Epithelial cell of prostate (primary cell): ENCODE data around the gene AKR1E2.
"Not testable (repeated sequence)": the region's sequence is repeated elsewhere in the genome, so short reads cannot be mapped to it uniquely, and the experiment has no call there.

Source experiments
- DNase-seq: peaks from one replicate; pipeline ENCODE4 v3.0.0-alpha.2; 2011; ENCODE audit warnings: low read depth, low spot score
- H3K27ac ChIP-seq: fragments of 450-650 bp; 2 replicates; pipeline ENCODE4 v1.5.1; 2017; ENCODE audit warnings: mild to moderate bottlenecking

The AKR1E2 gene

GRCh38 chr10:4812046-4812445 is 14.0 kb upstream of the AKR1E2 start:
- H3K27ac ChIP-seq, result no peak overlapping the region
- no peak for DNase-seq

DNA sequence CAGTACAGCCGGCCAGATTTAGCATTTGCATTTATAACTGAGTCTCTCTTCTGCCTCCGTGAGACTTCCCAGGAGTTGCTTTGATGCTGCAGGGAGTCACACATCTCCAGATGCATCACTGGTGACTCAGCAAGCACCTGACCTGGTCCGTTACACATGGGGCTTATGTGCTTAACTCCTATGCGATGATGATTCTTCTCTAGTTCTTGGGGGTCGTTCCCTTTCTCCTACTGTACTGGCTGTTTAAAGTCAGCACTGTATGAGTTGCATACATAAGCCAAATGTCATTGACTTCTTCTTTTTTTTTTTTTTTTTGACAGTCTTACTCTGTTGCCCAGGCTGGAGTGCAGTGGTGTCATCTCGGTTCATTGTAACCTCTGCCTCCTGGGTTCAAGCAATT is 13.0 kb upstream of the AKR1E2 start:
- DNase-seq, result peak; percentile 60
- peak overlapping the region; percentile 33 for H3K27ac ChIP-seq

- peak overlapping the region; percentile 33 for H3K27ac ChIP-seq
These were observed 12.5 kb upstream of the AKR1E2 start for GRCh38 chr10:4813496-4813895.

DNA sequence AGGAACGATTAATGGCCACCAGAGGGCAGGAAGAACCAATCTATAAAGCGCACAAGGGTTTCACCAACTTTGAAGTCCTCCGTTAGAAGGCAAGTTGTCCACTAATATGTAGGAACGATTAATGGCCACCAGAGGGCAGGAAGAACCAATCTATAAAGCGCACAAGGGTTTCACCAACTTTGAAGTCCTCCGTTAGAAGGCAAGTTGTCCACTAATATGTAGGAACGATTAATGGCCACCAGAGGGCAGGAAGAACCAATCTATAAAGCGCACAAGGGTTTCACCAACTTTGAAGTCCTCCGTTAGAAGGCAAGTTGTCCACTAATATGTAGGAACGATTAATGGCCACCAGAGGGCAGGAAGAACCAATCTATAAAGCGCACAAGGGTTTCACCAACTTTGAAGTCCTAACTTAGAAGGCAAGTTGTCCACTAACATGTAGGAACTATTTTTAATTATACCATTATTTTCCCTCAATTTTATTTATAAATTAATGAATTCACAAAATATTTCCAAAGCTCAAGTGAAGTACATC is 10.3 kb upstream of the AKR1E2 start:
- H3K27ac ChIP-seq, DNase-seq: not testable (repeated sequence)

More at GRCh38 chr10:4813496-4813895, 12.5 kb upstream of the AKR1E2 start:
- no peak for DNase-seq

DNA sequence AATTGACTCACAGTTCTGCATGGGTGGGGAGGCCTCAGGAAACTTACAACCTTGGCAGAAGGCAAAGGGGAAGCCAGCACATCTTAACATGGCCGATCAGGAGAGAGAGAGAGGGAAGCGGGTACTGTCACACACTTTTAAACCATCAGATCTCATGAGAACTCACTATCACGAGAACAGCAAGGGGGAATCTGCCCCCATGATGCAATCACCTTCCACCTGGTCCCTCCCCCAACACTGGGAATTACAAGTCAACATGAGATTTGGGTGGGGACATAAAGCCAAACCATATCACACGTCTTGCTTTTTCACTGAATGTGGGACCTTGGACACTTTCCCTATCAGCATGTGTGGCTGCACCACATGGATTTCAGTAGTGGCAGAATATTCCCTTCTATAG is 9.0 kb upstream of the AKR1E2 start:
- no peak overlapping the region for H3K27ac ChIP-seq
- no peak for DNase-seq

GRCh38 chr10:4819067-4819466 is 6.9 kb upstream of the AKR1E2 start:
- no peak overlapping the region for H3K27ac ChIP-seq
- DNase-seq, result no peak

DNA sequence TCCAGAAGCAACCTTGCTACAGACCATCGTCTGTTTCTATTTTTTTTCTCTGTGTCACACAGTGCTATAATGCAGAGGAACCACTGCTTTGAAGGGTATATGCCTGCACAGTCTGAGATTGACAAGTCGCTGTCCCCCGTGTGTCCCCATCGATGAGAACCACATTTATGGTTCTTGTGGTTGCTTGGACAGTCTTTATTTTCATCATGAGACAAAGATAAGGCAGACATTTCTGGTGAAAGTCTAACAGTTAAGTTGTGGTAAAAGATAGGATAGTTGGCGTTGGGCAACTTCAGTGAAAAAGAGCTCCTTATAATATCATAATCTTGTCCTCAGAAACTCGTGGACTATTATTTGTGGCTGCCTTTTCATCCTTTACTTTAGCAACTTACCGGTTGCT is 6.3 kb upstream of the AKR1E2 start:
- no peak overlapping the region for H3K27ac ChIP-seq
- DNase-seq, result no peak

DNA sequence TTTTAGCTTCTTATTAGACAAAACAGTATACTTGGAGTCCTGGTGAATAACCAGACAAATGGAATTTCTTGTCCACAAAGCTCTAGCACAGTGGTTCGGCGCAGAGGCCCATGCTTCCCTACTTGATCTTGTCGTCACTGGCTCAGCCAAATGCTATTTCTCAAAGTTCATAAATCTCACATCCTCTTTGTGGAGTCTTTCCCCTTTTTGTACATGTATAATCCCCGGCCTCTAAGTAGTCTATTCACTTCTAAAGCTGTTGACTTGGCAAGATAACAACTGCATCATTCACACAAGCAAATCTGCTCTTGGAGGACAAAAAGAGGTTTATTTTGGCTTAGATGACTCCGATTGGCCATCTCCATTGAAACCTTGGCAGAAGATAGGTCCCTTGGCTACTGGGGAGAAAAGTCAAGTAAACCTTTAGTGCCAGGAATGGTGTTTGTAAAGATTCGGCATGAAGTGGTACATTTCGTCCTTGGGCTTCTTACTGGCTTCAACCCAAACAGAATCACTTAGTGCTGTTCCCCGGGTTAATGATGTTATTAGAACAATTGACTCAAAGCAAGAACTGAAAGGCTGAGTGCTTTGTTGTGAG is 5.1 kb upstream of the AKR1E2 start:
- DNase-seq, result no peak
- H3K27ac ChIP-seq, result no peak overlapping the region

- no peak overlapping the region for H3K27ac ChIP-seq
- no peak for DNase-seq
These were observed 3.8 kb upstream of the AKR1E2 start for GRCh38 chr10:4822208-4822607.

DNA sequence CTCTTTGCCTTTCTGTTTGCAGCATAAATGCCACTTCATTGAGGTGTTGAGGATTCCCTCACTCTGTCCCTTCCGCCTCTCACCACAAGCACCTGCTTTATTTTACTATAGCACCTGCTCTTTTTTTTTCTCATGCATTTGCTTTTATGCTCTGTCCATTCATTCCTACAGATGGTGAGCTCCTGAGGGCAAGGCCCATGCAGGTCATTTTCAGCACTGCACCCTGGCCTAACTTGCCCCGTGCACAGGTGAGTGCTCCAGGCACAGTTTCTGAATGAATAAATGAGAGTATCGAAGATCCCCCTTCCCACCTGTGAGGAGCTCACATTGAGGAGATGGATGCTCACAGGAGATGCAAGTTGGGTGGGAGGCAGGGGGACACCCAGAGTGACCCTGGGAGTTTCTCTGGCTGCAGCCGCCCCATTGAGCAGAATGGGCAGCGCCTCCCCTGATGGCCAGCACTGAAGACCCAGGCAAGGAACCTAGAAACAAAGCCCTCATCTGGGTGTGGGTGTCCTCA is 1.2 kb upstream of the AKR1E2 start:
- no peak for DNase-seq
- no peak overlapping the region for H3K27ac ChIP-seq

GRCh38 chr10:4825456-4825867 is 545 bp upstream of the AKR1E2 start:
- no peak overlapping the region for H3K27ac ChIP-seq
- no peak for DNase-seq

DNA sequence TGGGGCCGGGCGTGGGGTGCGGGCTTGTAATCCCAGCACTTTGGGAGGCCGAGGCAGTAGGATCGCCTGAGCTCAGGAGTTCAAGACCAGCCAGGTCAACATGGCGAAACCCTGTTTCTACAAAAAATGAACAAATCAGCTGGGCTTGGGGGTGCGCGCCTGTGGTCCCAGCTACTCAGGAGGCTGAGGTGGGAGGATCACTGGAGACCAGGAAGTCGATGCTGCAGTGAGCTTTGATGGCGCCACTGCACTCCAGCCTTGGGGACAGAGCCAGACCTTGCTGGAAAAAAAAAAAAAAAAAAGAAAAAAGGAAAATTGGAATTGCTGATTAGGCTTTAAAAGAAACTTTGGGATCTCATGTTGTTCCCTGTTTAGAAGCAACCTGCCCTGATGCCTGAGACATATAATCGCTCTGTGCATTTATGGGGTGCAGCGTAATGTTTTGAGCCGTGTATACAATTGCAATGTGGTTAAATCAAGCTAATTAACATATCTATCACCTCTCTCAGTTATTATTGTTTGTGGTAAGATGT is 851 bp downstream of the AKR1E2 start:
- peak overlapping the region; percentile 55 for H3K27ac ChIP-seq
- no peak for DNase-seq

DNA sequence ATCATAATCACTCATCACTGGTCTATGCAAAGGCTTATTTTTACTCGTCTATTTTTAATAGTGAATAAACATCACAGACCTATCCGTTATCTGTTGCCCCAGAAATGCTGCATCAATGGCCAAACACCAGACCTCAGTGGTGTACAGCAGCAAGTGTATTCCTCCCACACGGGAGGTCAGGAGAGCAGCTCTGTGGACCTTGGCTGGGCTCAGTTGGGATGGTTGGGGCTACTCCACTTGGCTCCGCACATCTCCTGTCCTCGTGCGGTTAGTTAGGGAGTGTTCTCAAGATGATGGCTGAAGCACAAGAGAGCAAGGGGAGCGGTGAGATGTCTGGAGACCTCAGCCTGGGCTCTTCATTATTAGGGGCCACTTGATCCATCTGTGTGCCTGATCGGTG is 2.0 kb downstream of the AKR1E2 start:
- DNase-seq, result no peak
- no peak overlapping the region for H3K27ac ChIP-seq

GRCh38 chr10:4830551-4830950 is 4.5 kb downstream of the AKR1E2 start:
- no peak for DNase-seq
- H3K27ac ChIP-seq, result no peak overlapping the region

GRCh38 chr10:4831091-4831490 is 5.1 kb downstream of the AKR1E2 start:
- H3K27ac ChIP-seq, result no peak overlapping the region
- DNase-seq, result no peak

- DNase-seq, result no peak
- H3K27ac ChIP-seq, result no peak overlapping the region
These were observed 7.3 kb downstream of the AKR1E2 start for GRCh38 chr10:4833286-4833685.

DNA sequence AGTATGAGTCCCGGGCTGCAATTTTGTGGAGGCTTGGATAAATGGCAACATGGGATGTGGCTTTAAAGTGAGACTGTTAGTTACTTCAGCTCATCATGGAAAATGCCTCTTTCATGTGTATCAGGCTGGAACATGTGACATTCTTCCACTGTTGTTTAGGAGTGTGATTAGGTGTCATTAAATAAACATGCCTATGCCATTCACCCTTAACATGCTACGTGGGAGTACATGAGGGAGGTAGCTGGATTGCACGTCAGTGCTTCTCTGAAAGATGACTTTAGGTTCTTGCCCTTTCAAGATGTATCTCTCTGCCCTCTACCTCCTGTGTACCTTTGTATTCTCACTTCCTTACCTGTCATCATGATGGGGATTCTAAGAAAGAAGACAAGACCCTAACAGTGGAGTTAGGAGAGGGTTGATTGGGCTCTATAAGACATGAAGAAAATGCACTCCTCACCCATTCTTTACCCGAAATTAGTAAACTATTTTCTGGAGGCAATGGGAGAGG is 8.9 kb downstream of the AKR1E2 start:
- no peak for DNase-seq
- no peak overlapping the region for H3K27ac ChIP-seq

GRCh38 chr10:4835494-4835918 is 9.5 kb downstream of the AKR1E2 start:
- no peak overlapping the region for H3K27ac ChIP-seq
- no peak for DNase-seq

- no peak for DNase-seq
- H3K27ac ChIP-seq, result no peak overlapping the region
These were observed 10.5 kb downstream of the AKR1E2 start for GRCh38 chr10:4836416-4836969.

DNA sequence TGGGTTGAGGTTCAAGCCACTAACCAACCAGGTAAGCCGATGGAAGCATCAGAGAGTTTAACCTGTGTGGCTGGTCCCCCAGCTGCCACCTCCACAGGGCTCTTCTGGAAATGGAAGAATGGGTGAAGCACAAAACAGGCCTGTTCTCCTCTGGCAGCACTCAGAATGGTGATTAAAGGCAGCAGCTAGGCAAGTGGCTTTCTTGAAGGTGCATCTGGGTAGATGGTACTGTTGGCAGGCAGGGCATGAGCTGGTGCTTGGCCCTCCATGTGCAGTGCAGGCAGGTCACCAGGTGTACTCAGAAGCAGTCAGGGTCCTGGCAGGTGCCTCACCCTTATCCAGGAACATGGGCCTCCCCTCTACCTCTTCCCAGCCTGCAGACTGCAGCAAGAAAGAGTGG is 11.5 kb downstream of the AKR1E2 start:
- DNase-seq, result no peak
- no peak overlapping the region for H3K27ac ChIP-seq

DNA sequence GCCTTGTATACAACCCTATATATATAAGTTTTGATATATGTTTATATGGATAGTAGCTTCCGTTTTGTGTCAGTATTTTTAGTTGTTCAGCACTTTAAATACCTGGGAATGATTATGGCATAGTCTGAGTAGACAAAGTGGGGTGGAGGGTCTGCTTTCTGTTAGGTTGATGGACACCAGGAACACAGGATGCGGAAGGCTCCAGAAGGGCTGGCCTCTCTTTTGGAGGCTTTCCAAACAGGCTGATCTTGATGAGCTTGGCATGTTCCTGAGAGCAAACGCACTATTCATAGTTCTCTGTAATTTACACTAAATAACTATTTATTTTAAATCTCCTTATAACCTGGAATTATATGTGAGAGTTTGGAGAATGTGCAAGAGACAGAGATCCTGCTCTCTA is 12.7 kb downstream of the AKR1E2 start:
- no peak for DNase-seq
- no peak overlapping the region for H3K27ac ChIP-seq
